Calu3 (cell line): ENCODE data around the gene FOXM1. TPM values are rescaled to one million over a fixed set of nuclear protein-coding genes. Genes with fewer than 3 reads are reported as not detected.

Source experiments
- BruUV-seq: library from RNA; stranded (reverse); fragments of 400-500 nt; replicated peaks from 2 replicates; lab custom pipeline; 2021; lab: Mats Ljungman, UMichigan
- CTCF ChIA-PET: fragments of 300-600 bp; sonication (Branson Sonifier 250); formaldehyde crosslinking; loops from one replicate; lab custom pipeline; 2022; ENCODE audit warnings: antibody characterized with exemption; lab: Charles Lee
- DNase-seq: peaks from one replicate; pipeline ENCODE4 v3.0.0; 2022
- H3K27ac Mint-ChIP-seq: one replicate; pipeline ENCODE4 v1.8.0; 2022; ENCODE audit warnings: mixed read lengths; ENCODE audit not compliant: unreplicated experiment
- H3K27me3 Mint-ChIP-seq: one replicate; pipeline ENCODE4 v1.8.0; 2022; ENCODE audit warnings: mixed read lengths; ENCODE audit not compliant: unreplicated experiment
- H3K36me3 Mint-ChIP-seq: one replicate; pipeline ENCODE4 v1.8.0; 2022; ENCODE audit warnings: mild to moderate bottlenecking, moderate library complexity, mixed read lengths; ENCODE audit not compliant: insufficient read depth, unreplicated experiment
- H3K4me1 Mint-ChIP-seq: one replicate; pipeline ENCODE4 v1.8.0; 2022; ENCODE audit warnings: mild to moderate bottlenecking, low read depth, mixed read lengths; ENCODE audit not compliant: unreplicated experiment
- H3K4me3 Mint-ChIP-seq: one replicate; pipeline ENCODE4 v1.8.0; 2022; ENCODE audit warnings: mild to moderate bottlenecking, low read depth, moderate library complexity, mixed read lengths; ENCODE audit not compliant: unreplicated experiment
- H3K9me3 Mint-ChIP-seq: one replicate; pipeline ENCODE4 v1.8.0; 2022; ENCODE audit warnings: low read depth, mixed read lengths; ENCODE audit not compliant: unreplicated experiment
- intact Hi-C: fragments of 100-400 bp; cut with micrococcal nuclease; formaldehyde crosslinking; loops from one replicate; pipeline ENCODE4 v1.10.0; 2022; ENCODE audit not compliant: unreplicated experiment
- total RNA-seq: library from RNA; stranded (reverse); gene quantifications from 2 replicates; pipeline ENCODE4 v1.2.3, GENCODE V29; 2022
- TF ChIP-seq, protein P1 (sequence below): fragments of 200-600 bp; IDR thresholded peaks from one replicate; pipeline ENCODE4 v1.8.0; 2022; ENCODE audit warnings: antibody characterized with exemption; ENCODE audit not compliant: unreplicated experiment

The FOXM1 gene
- total RNA-seq, 1 experiment from 2014 or later, result 103 TPM

DNA sequence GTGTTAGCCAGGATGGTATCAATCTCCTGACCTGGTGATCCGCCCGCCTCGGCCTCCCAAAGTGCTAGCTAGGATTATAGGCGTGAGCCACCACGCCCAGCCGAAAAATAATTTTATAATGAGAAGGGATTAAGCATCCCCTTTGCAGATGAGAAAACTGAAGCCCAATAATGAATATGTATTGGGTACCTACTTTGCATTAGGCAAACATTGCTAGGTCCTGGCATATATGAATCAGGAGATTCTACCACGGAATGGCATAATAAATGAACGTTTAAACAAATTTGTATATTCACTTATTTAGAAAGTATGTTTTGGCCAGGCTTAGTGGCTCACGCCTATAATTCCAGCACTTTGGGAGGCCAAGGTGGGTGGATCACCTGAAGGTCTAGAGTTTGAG, 46.1 kb upstream of the FOXM1 start:
- Mint-ChIP-seq H3K27me3 (no peaks in the 10 kb centered on the region), H3K27ac (no peak overlapping the region), H3K9me3 (no peaks in the 10 kb centered on the region), H3K4me3 (no peak overlapping the region), H3K36me3 (peaks cover 13% of the 10 kb centered on the region), H3K4me1 (no peaks in the 10 kb centered on the region)
- DNase-seq, result no peak
- CTCF ChIA-PET, result no interaction called here
- intact Hi-C loops, result no loop called here
- TF ChIP-seq, protein P1, sequence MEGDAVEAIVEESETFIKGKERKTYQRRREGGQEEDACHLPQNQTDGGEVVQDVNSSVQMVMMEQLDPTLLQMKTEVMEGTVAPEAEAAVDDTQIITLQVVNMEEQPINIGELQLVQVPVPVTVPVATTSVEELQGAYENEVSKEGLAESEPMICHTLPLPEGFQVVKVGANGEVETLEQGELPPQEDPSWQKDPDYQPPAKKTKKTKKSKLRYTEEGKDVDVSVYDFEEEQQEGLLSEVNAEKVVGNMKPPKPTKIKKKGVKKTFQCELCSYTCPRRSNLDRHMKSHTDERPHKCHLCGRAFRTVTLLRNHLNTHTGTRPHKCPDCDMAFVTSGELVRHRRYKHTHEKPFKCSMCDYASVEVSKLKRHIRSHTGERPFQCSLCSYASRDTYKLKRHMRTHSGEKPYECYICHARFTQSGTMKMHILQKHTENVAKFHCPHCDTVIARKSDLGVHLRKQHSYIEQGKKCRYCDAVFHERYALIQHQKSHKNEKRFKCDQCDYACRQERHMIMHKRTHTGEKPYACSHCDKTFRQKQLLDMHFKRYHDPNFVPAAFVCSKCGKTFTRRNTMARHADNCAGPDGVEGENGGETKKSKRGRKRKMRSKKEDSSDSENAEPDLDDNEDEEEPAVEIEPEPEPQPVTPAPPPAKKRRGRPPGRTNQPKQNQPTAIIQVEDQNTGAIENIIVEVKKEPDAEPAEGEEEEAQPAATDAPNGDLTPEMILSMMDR, result no peak
- no TSS peak for BruUV-seq

DNA sequence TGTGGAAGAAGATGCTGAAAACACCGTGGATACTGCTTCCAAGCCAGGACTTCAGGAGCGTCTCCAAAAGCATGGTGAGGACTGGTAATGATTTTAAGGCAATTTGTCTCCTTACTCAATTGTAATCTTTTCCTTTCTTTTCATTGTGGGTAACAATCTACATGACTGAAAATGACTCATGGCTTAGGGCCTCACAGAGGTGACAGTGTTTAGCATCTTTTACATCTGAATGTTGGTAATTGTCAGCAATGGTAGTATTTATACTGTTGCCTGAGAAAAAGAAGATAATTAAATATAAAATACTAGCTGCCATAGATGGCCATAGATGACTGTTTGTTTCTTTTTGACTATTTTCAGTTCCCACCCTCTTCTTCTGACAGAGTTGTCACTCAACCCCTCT, 45.4 kb upstream of the FOXM1 start:
- Mint-ChIP-seq H3K9me3 (no peaks in the 10 kb centered on the region), H3K27ac (no peak overlapping the region), H3K36me3 (peaks cover 7% of the 10 kb centered on the region), H3K4me3 (no peak overlapping the region), H3K4me1 (no peaks in the 10 kb centered on the region), H3K27me3 (no peaks in the 10 kb centered on the region)
- intact Hi-C loops, result no loop called here
- TF ChIP-seq, protein P1, result no peak
- CTCF ChIA-PET, result interaction anchor here (0.6 to 1.0 kb wide), 2 partner anchors 37 to 563 kb away, joined by 3 to 8 read pairs; no protein-coding TSS in a partner anchor
- no TSS peak for BruUV-seq
- no peak for DNase-seq

DNA sequence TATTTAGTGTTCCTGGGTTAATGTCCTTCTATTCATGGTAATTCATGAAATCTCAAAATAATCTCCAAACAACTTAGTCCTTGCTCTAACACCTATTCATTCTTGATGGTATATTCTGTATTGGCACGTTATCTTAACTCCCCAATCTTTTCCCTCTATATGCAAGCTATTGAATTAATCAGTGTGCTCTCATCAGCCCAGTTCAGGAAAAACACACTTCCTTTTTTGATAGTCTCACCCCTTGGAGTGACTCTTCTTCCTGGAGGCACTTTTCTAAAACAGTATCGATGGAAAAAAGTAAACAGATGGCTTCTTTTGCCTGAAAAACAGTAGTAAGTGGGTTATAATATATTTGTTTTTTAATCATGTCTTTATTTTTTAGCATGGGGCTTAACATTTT, 42.3 kb upstream of the FOXM1 start:
- DNase-seq, result no peak
- intact Hi-C loops, result no loop called here
- H3K36me3 Mint-ChIP-seq, result peaks cover 7% of the 10 kb centered on the region
- CTCF ChIA-PET, result no interaction called here
- no peaks in the 10 kb centered on the region for H3K27me3 Mint-ChIP-seq
- BruUV-seq, result no TSS peak
- H3K4me3 Mint-ChIP-seq, result no peak overlapping the region
- H3K27ac Mint-ChIP-seq, result no peak overlapping the region
- TF ChIP-seq, protein P1, result no peak
- no peaks in the 10 kb centered on the region for H3K9me3 Mint-ChIP-seq
- H3K4me1 Mint-ChIP-seq, result no peaks in the 10 kb centered on the region

DNA sequence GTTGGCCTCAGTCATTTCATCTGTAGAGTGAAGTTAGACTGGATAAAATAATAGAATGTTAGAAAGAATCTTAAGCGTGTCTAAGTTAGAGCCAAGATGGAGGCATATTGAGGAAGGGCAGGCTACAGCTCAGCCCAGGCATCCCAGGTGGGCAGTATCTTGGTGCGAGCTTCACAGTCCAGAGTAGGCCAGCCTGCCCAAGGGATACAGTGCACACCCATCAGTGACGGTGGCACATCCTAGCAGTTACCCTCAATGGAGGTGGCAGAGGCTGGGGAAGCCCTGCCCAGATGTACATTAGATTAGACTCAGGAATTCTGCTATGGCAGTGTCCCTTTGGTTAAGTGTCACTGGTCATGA, 35.2 kb upstream of the FOXM1 start:
- Mint-ChIP-seq H3K36me3 (peaks cover 6% of the 10 kb centered on the region), H3K27ac (no peak overlapping the region), H3K4me1 (peaks cover 10% of the 10 kb centered on the region), H3K9me3 (no peaks in the 10 kb centered on the region), H3K4me3 (no peak overlapping the region), H3K27me3 (no peaks in the 10 kb centered on the region)
- no TSS peak for BruUV-seq
- intact Hi-C loops, result no loop called here
- CTCF ChIA-PET, result interaction anchor here (0.6 to 1.2 kb wide), 3 partner anchors 14 to 129 kb away, joined by 3 to 4 read pairs (median 3); no protein-coding TSS in a partner anchor
- TF ChIP-seq, protein P1, result no peak
- no peak for DNase-seq
